Activated CD4-positive, alpha-beta T cell treated with anti-CD3 and anti-CD28 coated beads, Interleukin-2, amount 50 U/mL, for 1 hour (primary cell): ENCODE results near the gene GNG7.
"Not testable (repeated sequence)": the region's sequence is repeated elsewhere in the genome, so short reads cannot be mapped to it uniquely, and the experiment has no call there.

Experiments
- DNase-seq: peaks from one replicate; pipeline ENCODE4 v3.0.0-alpha.2; 2020

Gene GNG7

DNA sequence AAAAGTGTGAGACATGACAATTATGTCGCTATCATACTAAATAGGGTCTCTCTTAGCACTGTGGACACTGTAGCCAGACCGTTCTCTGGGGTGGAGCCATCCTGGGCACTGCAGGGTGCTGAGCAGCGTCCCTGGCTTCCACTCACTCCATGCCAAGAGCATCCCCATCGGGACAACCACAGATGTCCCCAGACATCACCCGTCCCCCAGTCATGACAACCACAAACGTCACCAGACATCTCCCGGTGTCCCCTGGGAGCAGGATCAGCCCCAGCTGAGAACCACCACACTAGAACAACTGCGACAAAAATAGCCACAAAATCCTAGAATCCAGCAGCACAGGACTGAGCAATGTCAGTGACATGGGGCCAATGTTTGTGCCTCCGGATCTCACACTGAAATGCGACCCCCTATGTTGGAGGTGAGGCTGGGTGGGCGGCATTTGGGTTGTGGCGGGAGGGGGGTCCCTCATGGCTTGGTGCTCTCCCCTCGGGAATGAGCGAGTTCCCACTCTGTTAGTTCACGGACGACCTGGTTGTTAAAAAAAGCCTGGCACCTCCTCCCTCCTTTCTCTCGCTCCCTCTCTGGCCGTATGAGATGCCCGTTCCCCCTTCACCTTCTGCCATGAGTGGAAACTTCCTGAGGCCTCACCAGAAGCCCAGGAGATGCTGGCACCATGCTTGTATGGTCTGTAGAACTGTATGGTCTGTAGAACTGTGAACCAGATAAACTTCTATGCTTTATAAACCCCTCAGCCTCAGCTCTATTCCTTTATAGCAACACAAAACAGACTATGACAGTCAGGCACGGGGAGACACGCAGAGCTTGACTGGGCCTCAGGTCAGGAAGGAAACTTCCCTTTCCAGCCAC, 132.7 kb downstream of the GNG7 start:
- no peak for DNase-seq

DNA sequence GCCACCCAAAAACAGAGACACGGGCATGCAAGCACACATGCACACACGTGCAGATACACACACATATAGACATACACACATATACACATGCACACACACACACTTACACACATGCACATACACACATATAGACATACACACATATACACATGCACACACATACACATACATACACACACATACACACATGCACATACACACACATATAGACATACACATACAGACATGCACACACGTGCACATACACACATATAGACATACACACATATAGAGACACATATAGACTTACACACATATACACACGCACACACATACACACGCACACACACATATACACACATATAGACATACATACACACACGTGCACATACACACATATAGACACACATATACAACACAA, 134.5 kb downstream of the GNG7 start:
- DNase-seq: no peak

DNA sequence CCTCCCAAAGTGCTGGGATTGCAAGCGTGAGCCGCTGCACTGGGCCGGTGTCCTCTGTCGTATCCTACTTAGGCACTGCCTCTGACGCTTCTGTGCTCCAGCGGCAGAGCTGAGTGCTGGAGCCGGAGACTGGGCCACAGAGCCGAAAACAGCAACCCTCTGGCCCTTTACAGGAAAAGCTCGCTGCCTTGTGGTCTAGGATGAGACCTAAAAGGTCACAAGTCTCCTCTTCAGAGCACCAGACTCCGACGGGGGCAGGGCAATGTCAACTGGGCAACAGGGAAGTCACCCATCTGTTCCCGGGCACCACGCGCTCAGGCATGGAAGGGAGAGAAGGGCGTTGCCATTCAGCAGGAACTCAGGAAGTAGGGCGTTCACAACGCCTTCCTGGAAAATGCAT, 134.9 kb downstream of the GNG7 start:
- no peak for DNase-seq

DNA sequence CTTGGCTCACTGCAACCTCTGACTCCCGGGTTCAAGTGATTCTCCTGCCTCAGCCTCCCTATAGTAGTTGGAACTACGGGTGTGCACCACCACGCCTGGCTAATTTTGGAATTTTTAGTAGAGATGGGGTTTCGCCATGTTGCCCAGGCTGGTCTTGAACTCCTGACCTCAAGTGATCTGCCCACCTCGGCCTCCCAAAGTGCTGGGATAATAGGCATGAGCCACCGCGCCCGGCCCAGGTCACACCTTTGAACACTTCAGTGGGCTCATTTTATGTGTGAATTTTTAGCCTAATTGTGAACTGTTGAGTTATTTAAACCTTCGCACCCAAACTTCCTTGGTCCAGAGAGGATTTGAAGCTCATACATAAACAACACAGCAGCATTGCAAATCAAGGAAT, 138.9 kb downstream of the GNG7 start:
- not testable (repeated sequence) for DNase-seq

DNA sequence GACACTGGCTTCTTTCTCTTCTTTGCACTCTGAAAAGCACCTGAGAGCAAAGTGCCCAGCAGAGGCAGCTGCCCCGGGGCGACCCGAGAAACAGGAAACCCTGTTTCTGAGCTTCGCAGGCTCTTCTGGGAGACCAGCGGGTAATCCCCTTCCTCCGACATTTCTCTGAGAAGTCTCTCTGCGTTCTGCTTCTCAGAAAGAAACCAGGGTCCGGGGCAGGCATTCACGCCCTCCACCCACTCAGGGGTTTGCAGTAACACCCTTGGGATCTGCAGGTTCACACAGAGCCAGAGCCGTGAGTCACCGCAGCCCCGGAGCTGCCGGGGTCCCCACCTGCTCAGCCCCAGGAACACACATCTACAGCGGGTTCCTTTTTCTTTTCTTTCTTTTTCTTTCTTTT, 140.6 kb downstream of the GNG7 start:
- peak; percentile 54 for DNase-seq

DNA sequence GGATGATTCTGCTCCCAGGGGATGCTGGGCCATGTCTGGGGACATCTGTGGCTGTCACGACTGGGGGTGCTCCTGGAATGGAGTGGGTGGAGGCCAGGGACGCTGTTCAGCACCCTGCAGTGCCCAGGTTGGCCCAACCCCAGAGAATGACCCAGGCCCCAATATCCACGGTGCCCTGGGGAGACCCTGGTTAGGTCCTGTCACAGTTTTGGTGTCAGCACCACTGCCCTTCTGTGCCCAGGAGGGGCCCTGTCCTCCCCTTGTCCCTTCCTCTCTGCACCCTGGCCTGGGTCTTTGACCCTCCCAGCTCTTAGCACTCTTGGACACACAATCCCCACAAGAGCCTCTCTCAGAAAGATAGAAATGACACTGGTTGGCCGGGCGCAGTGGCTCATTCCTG, 141.3 kb downstream of the GNG7 start:
- DNase-seq: no peak

DNA sequence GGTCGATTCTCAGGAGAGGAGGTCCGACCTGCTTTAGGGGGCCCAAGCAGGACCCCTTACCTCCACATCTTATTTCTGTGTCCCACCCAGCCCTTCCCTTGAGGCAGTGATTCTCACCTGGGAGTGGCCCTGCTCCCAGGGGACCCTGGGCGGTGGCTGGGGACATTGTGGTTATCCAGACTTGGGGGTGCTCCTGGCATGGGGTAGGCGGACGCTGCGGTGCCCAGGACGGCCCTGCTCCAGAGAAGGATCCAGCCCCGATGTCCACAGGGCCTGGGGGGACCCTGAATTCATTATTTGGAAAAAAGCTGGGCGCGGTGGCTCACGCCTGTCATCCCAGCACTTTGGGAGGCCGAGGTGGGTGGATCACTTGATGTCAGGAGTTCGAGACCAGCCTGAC, 142.1 kb downstream of the GNG7 start:
- no peak for DNase-seq

DNA sequence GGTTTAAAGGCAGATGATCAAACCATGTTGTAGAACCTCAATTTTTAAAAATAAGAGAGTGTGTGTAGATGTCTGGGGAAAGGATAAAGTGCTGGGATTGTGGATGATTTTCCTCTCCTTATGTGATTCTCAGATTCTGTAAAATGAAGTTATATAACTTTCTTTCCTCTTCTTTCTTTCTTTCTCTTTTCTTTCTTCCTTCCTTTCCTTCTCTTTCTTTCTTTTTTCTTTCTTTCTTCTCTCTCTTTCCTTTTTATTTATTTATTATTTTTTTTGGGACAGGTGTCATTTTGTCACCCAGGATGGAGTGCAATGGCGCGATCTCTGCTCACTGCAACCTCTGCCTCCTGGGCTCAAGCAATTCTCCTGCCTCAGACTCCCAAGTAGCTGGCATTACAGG, 144.0 kb downstream of the GNG7 start:
- no peak for DNase-seq

DNA sequence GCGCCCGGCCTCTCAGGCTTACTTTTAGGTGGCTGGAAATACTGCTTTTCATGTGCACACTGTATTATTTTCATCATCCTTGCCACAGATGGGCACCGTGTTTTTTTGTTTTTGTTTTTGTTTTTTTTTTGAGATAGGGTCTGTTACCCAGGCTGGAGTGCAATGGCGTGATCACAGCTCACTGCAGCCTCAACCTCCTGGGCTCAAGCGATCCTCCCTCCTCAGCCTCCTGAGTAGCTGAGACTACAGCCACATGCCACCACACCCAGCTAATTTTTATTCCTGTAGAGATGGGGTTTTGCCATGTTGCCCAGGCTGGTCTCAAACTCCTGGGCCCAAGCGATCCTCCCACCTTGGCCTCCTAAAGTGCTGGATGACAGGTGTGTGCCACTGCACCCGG, 144.4 kb downstream of the GNG7 start:
- DNase-seq: not testable (repeated sequence)

DNA sequence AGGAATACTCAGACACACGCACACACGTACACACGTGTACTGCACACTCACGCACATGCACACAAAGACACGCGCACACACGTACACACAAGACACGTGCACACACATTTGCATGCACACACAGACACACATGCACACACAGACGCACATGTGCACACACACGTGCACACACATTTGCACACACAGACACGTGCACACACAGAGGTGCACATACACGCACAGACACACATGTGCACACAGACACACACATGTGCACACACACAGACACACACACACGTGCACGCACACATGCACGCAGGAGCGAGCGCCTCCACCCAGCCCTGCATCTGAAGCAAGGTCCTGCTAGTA, 145.4 kb downstream of the GNG7 start:
- no peak for DNase-seq

DNA sequence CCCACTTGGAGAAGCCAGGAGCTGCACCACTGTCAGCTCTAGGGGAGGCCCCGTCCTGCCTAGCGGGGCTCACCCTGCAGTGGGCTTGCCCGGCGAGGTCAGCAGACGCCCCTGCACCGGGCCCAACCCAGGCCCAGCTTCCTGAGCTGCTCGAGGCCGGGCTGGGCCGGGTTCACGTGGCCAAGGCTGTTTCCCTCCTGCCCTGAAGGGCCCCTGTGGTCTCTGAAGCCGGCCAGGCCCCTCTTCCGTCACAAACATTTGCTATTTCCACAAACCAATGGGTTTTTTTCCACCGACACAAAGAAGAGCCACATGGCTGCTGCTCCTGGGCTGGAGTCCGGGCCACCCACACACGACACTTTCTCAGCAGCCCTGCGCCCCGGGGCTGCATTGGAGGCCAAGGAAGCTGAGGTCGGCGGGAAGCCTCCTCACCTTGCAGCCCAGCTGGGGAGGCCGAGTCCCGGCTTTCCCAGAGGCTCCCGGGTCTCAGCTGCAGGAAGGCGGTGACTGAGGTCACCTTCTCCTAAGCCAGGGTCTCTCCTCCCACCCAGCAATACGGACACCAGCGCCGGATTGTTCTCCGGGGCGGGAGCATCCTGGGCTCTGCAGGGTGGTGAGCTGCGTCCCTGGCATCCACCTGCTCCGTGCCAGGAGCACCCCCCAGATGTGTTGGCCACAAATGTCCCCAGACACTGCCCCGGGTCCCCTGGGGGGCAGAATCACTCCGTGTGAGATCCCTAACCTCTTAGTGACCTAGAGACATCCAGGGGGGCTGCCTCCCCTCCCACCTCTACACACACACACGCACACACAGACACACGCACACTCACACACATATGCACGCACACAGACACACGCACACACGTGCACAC, 146.0 kb downstream of the GNG7 start:
- DNase-seq: no peak

DNA sequence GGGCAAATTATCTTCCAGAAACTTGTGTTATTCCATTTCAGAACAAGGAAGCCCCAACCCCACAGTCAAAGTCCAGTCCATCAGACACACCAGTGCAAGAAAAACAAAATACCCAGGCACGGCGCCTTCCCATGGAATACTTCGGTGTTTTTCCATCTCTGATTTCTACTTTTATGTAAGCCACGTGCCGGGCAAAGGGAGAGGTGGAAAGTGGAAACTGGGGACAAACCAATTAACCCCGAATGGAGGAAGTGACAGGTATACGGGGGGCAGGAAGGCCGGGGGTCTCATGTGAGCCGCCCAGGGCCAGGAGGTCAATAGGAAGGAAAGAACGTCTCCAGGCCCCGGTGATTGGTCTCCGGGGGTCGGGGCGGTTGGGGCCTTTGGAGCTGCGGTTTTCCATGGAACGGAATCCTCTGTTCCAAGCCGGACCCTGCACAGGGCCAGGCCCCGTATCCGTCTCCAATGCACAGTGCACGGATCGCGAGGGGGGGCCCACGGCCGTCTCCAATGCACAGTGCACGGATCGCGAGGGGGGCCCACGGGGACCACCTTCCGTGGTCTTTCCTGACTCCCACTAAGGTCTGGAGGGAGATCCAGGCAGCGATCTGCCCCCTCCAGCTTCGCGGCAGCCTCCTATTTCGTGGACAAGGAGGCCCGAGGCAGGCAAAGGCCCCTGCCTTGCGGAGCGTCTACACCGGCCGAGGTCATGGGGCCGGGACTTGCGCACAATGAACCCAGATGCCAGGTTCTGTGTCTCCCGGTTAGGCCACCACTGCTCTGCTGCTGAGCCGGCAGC, 146.9 kb downstream of the GNG7 start:
- no peak for DNase-seq

DNA sequence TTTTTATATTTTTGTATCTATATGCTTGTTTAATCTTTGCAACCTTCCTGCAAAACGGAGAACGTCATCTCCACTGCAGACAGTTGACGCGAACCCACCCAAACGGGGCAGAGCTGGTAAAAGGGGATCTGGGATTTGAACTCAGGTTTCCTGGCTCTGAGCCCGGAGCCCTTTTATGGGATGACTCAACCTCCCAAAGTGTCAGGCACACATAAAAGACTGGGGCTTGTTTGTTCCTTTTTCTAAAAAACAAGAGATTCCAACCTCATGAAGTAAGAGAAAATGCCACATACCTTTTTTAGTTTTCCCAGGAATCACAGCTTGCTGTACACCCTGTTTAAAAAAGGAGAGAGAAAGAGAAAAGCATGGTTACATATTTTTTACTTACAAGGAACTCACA, 147.6 kb downstream of the GNG7 start:
- DNase-seq: no peak

DNA sequence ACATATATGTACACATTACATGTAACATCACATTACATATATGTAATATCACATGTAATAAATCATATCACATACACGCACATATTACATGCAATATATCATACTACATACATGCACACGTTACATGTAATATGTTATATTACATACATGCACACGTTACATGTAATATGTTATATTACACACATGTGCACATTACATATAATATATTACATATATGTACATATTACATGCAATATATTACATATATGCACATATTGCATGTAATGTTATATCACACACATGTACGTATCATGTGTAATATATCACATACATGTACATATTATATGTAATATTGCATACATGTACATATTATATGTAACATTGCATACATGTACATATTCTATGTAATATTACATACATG, 149.0 kb downstream of the GNG7 start:
- no peak for DNase-seq

DNA sequence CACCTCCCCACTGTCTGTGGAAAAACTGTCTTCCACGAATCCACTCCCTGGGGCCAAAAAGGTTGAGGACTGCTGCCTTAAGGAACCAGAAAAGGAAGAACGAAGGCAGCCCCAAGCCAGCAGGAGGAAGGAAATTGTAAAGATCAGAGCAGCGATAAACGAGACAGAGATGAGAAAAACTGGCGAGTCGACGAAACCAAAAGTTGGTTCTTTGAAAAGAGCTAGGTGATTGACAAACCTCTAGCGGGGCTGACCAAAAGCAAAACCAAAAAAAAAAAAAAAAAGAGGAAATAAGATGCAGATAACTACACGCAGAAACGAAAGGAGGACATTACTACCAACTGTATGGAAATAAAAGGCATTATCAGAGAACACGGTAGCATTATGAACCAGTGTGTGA, 149.6 kb downstream of the GNG7 start:
- peak; percentile 31 for DNase-seq

DNA sequence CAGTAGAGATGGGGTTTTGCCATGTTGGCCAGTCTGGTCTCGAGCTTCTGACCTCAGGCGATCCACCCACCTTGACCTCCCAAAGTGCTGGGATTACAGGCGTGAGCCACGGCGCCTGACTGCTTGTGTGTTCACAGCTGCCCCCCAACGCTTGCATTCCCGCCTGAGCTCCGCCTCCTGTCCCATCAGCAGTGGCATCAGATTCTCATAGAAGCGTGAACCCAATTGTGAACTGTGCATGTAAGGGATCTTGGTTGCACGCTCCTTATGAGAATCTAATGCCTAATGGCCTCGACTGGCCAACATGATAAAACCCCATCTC, 150.7 kb downstream of the GNG7 start:
- no peak for DNase-seq

DNA sequence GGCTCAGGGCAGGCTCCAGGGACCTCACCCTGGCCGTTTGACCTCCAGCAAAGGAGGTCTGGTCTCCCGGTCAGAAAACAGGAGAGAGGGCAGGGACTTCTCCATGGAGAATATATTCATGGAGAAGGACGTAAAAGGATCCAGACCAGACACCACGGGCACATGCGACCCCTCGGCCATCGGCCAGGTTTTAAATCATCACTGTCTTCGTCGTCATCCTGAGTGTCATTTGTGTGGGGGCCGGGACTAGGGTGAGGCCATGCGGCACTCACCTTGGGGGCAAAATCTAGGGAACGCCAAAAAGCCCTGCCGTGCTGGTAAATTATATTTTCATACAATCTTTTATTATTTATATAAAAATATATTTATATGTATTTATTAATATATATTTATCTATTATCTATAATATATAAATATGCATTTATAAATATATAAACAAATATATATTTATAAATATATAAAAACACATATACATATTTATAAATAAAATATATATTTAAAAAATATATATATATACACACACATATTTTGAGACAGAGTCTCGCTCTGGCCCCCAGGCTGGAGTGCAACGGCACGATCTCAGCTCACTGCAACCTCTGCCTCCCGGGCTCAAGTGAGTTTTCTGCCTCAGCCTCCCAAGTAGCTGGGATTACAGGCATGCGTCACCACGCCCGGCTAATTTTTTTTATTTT, 151.2 kb downstream of the GNG7 start:
- DNase-seq: no peak

DNA sequence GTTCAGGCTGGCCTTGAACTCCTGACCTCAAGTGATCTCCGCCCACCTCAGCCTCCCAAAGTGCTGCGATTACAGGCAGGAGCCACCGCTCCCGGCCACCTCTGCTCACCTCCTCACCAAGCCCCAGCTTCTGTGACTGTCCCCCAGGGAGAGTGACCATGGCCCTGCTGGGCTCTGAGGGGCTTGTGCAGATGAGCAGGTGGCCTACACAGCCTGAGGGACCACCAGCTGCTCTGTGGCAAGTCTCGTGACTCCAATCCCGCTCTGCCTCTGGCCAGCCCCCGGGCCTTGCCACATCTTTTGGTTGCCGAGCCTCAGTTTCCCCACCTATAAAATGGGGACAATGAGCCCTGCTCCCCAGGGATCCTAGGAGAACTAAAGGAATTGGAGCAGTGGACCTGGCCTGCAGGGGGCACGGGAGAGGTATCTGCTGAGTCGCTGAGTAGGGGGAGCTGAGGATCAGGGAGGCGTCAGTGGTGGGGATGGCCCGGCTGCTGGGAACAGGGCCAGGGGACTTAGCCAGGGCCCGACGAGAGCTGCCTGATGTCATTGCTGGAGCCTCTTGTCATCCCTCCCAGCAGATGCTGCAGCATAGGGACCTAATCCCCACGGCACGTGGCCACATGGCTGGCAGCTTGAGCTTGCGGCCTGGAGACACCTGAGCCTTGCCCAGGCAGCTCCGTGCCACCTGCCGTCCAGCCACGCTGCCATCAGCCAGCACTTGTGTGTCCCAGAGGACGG, 151.9 kb downstream of the GNG7 start:
- no peak for DNase-seq

DNA sequence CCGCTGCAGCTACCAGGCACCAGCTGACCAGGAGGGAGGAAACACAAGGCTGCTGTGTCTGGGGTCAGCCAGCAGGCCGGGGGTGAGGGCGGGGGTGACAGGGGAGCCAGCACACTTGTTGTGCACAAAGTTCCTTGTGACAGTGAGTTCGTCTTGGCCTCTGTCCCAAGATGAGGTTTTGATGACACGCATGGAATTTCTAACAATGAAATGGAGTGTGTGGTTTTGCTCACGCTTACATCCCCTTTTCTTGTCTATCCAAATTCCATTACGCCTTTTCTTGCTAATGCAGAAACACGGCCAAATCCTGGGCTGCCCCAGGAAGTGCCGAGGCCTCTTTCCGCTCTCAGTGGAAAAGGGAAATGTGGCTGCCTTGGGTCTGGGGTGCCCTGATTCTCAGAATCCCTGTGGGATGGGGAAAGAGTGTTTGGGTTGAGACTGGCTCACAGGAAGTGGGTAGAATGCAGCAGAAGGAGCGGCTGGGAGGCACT, 152.7 kb downstream of the GNG7 start:
- DNase-seq: no peak

DNA sequence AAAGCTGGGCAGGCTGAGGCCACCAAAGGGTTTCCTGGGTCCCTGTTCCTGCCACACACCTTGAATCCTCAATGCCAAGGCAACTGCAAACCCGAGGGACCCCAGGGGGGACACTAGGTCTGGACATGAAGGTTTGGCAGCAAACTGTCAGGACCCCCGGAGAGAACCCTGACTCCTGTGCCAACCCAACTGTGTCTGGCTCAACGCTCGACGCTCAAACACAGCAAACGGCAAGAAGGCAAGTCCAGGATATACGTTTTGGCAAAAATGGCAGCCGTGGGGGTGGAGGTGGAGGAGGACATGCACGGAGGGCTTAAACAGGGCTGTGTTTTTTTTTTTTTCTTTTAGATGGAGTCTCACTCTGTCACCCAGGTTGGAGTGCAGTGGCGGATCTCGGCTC, 153.5 kb downstream of the GNG7 start:
- DNase-seq: no peak

DNA sequence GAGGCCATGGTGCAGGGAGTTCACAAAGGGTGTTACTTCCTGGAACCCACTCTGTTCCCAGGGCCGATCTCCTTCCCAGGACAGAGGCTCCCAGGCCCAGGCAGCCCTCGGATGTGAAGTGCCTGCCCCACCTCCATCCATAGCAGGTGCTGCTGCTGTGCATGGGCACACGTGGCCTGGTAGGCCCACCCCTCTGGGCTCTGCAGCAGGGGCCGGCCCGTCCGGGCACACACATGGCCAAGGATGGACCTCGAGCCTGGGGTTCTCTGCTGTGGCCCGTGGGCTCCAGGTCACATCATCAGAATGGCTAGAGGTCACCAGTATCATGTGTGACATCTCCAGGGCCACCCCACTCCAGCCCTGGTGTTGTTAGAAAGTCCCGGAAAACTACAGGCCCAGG, 154.8 kb downstream of the GNG7 start:
- no peak for DNase-seq

DNA sequence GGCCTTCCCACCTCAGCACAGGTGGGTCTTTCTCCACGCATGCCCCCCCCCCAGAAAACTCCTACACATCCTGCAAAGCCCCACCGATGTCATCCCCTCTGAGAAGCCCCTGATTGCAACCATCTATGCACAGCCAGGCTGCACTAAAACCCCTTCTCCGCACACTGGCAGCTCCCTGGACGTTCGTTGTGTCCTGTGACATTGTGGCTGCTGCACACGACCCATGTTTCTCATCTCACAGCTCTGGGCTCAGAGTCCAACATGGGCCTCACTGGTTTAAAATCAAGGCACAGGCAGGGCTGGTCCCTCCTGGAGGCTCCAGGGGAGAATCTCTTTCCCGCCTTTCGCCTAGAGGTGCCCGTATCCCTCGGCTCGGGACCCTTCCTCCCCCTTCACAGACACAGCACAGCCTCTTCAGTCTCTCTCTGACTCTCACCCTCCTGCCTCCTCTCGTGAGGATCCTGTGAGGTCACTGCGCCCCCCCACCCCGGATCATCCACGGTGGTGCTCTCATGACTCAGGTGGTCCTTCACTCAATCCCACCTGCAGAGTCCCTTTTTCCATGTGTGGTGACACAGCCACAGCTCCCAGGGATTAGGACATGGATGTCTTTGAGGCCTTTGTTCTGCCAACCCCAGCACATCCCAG, 155.3 kb downstream of the GNG7 start:
- DNase-seq: no peak
